Skeletal muscle satellite cell (primary cell): ENCODE data around the gene SH2D2A.

Experiments used
- H3K27me3 ChIP-seq: 2 replicates; pipeline ENCODE4 v1.7.0; 2013; ENCODE audit warnings: low read length; ENCODE audit not compliant: control insufficient read depth, insufficient read depth
- H3K36me3 ChIP-seq: 2 replicates; pipeline ENCODE4 v1.7.0; 2013; ENCODE audit warnings: mild to moderate bottlenecking, control low read depth, low read length; ENCODE audit not compliant: insufficient read depth
- H3K4me1 ChIP-seq: 2 replicates; pipeline ENCODE4 v1.7.0; 2013; ENCODE audit warnings: low read length; ENCODE audit not compliant: control insufficient read depth, insufficient read depth
- H3K4me2 ChIP-seq: 2 replicates; pipeline ENCODE4 v1.7.0; 2013; ENCODE audit warnings: mild to moderate bottlenecking, low read length
- H3K4me3 ChIP-seq: 2 replicates; pipeline ENCODE4 v1.7.0; 2013; ENCODE audit warnings: low read length
- H3K9ac ChIP-seq: 2 replicates; pipeline ENCODE4 v1.7.0; 2013; ENCODE audit warnings: mild to moderate bottlenecking, low read depth, low read length, moderate library complexity
- H3K9me3 ChIP-seq: replicated peaks from 2 replicates; pipeline ENCODE4 v1.7.0; 2013; ENCODE audit warnings: mild to moderate bottlenecking, control low read depth, low read length

Gene SH2D2A

GRCh38 chr1:156807627-156808026 lies 9.0 kb downstream of the SH2D2A start:
- Histone ChIP-seq H3K4me2 (no peak overlapping the region), H3K9ac (no peak overlapping the region), H3K27me3 (peaks cover 3% of the 10 kb centered on the region), H3K36me3 (no peaks in the 10 kb centered on the region), H3K4me3 (no peak overlapping the region), H3K9me3 (no peaks in the 10 kb centered on the region), H3K4me1 (peaks cover 3% of the 10 kb centered on the region)

GRCh38 chr1:156806512-156807440 lies 9.9 kb downstream of the SH2D2A start:
- H3K4me3 ChIP-seq = no peak overlapping the region
- H3K27me3 ChIP-seq = peaks cover 2% of the 10 kb centered on the region
- H3K4me1 ChIP-seq = no peaks in the 10 kb centered on the region
- no peak overlapping the region for H3K9ac ChIP-seq
- H3K4me2 ChIP-seq = no peak overlapping the region
- no peaks in the 10 kb centered on the region for H3K9me3 ChIP-seq
- H3K36me3 ChIP-seq = peaks cover 6% of the 10 kb centered on the region

- no peaks in the 10 kb centered on the region for H3K4me1 ChIP-seq
- peaks cover 9% of the 10 kb centered on the region for H3K36me3 ChIP-seq
- H3K4me3 ChIP-seq = no peak overlapping the region
- no peaks in the 10 kb centered on the region for H3K9me3 ChIP-seq
- H3K4me2 ChIP-seq = no peak overlapping the region
- no peaks in the 10 kb centered on the region for H3K27me3 ChIP-seq
- H3K9ac ChIP-seq = no peak overlapping the region
These were observed 10.7 kb downstream of the SH2D2A start for GRCh38 chr1:156805766-156806511.

GRCh38 chr1:156804572-156805243 lies 11.9 kb downstream of the SH2D2A start:
- Histone ChIP-seq H3K4me3 (no peak overlapping the region), H3K36me3 (peaks cover 21% of the 10 kb centered on the region), H3K4me2 (no peak overlapping the region), H3K9ac (no peak overlapping the region), H3K27me3 (no peaks in the 10 kb centered on the region), H3K4me1 (no peaks in the 10 kb centered on the region), H3K9me3 (no peaks in the 10 kb centered on the region)

- no peak overlapping the region for H3K9ac ChIP-seq
- H3K9me3 ChIP-seq = no peaks in the 10 kb centered on the region
- H3K36me3 ChIP-seq = peaks cover 28% of the 10 kb centered on the region
- no peak overlapping the region for H3K4me2 ChIP-seq
- H3K4me3 ChIP-seq = no peak overlapping the region
- H3K4me1 ChIP-seq = no peaks in the 10 kb centered on the region
- no peaks in the 10 kb centered on the region for H3K27me3 ChIP-seq
These were observed 12.6 kb downstream of the SH2D2A start for GRCh38 chr1:156804026-156804425.

- H3K27me3 ChIP-seq = no peaks in the 10 kb centered on the region
- no peak overlapping the region for H3K4me2 ChIP-seq
- peaks cover 32% of the 10 kb centered on the region for H3K36me3 ChIP-seq
- H3K9ac ChIP-seq = no peak overlapping the region
- H3K9me3 ChIP-seq = no peaks in the 10 kb centered on the region
- peaks cover 5% of the 10 kb centered on the region for H3K4me1 ChIP-seq
- H3K4me3 ChIP-seq = no peak overlapping the region
These were observed 13.4 kb downstream of the SH2D2A start for GRCh38 chr1:156803086-156803851.

- H3K4me2 ChIP-seq = no peak overlapping the region
- peaks cover 40% of the 10 kb centered on the region for H3K36me3 ChIP-seq
- peaks cover 10% of the 10 kb centered on the region for H3K4me1 ChIP-seq
- no peaks in the 10 kb centered on the region for H3K9me3 ChIP-seq
- H3K4me3 ChIP-seq = no peak overlapping the region
- no peak overlapping the region for H3K9ac ChIP-seq
- no peaks in the 10 kb centered on the region for H3K27me3 ChIP-seq
These were observed 14.2 kb downstream of the SH2D2A start for GRCh38 chr1:156802421-156802935.

- Histone ChIP-seq H3K27me3 (no peaks in the 10 kb centered on the region), H3K9me3 (no peaks in the 10 kb centered on the region), H3K9ac (no peak overlapping the region), H3K4me3 (no peak overlapping the region), H3K4me2 (no peak overlapping the region), H3K4me1 (peaks cover 10% of the 10 kb centered on the region), H3K36me3 (peaks cover 42% of the 10 kb centered on the region)
These were observed 15.1 kb downstream of the SH2D2A start for GRCh38 chr1:156801409-156802121.

- Histone ChIP-seq H3K27me3 (no peaks in the 10 kb centered on the region), H3K9ac (no peak overlapping the region), H3K4me1 (peaks cover 10% of the 10 kb centered on the region), H3K9me3 (no peaks in the 10 kb centered on the region), H3K4me2 (no peak overlapping the region), H3K36me3 (peaks cover 72% of the 10 kb centered on the region), H3K4me3 (no peak overlapping the region)
These were observed 19.3 kb downstream of the SH2D2A start for GRCh38 chr1:156797212-156797871.
